GM11168 (cell line): ENCODE results near the gene FNIP2.

Experiments used
- in situ Hi-C: fragments of 300-500 bp; cut with MboI; formaldehyde crosslinking; loops from one replicate; pipeline ENCODE4 v1.12.0; 2022; ENCODE audit warnings: low sequenced_read_pairs; ENCODE audit not compliant: unreplicated experiment

Gene FNIP2

GRCh38 chr4:158860856-158861255 is 92.0 kb downstream of the FNIP2 start:
- in situ Hi-C loops: loop anchor here (25.0 kb wide), 1 partner anchor 576 kb away; no protein-coding TSS in a partner anchor

- in situ Hi-C loops: loop anchor here (25.0 kb wide), 1 partner anchor 576 kb away; no protein-coding TSS in a partner anchor
Measured at GRCh38 chr4:158861281-158861680, 92.5 kb downstream of the FNIP2 start.

- in situ Hi-C loops: loop anchor here (25.0 kb wide), 1 partner anchor 576 kb away; no protein-coding TSS in a partner anchor
Measured at GRCh38 chr4:158861766-158862165, 92.9 kb downstream of the FNIP2 start.

GRCh38 chr4:158863296-158863695 is 94.5 kb downstream of the FNIP2 start:
- in situ Hi-C loops: loop anchor here (25.0 kb wide), 1 partner anchor 574 kb away; no protein-coding TSS in a partner anchor

- in situ Hi-C loops: loop anchor here (25.0 kb wide), 1 partner anchor 572 kb away; no protein-coding TSS in a partner anchor
Measured at GRCh38 chr4:158865520-158866177, 96.8 kb downstream of the FNIP2 start.

GRCh38 chr4:158869001-158869400 is 100.2 kb downstream of the FNIP2 start:
- in situ Hi-C loops: loop anchor here (25.0 kb wide), 1 partner anchor 568 kb away; no protein-coding TSS in a partner anchor

GRCh38 chr4:158869761-158870160 is 100.9 kb downstream of the FNIP2 start:
- in situ Hi-C loops: loop anchor here (25.0 kb wide), 1 partner anchor 568 kb away; no protein-coding TSS in a partner anchor

GRCh38 chr4:158870282-158870625 is 101.4 kb downstream of the FNIP2 start:
- in situ Hi-C loops: loop anchor here (25.0 kb wide), 1 partner anchor 567 kb away; no protein-coding TSS in a partner anchor

- in situ Hi-C loops: loop anchor here (25.0 kb wide), 1 partner anchor 567 kb away; no protein-coding TSS in a partner anchor
Measured at GRCh38 chr4:158870626-158871334, 102.0 kb downstream of the FNIP2 start.

GRCh38 chr4:158871335-158871724 is 102.5 kb downstream of the FNIP2 start:
- in situ Hi-C loops: loop anchor here (25.0 kb wide), 1 partner anchor 566 kb away; no protein-coding TSS in a partner anchor

- in situ Hi-C loops: loop anchor here (25.0 kb wide), 1 partner anchor 563 kb away; no protein-coding TSS in a partner anchor
Measured at GRCh38 chr4:158873795-158874401, 105.1 kb downstream of the FNIP2 start.

GRCh38 chr4:158875026-158875425 is 106.2 kb downstream of the FNIP2 start:
- in situ Hi-C loops: no loop called here

- in situ Hi-C loops: no loop called here
Measured at GRCh38 chr4:158875455-158875854, 106.6 kb downstream of the FNIP2 start.

- in situ Hi-C loops: no loop called here
Measured at GRCh38 chr4:158877069-158877468, 108.2 kb downstream of the FNIP2 start.

GRCh38 chr4:158882142-158882541 is 113.3 kb downstream of the FNIP2 start:
- in situ Hi-C loops: loop anchor here (10.0 kb wide), 1 partner anchor 123 kb away; no protein-coding TSS in a partner anchor

GRCh38 chr4:158884280-158884679 is 115.5 kb downstream of the FNIP2 start:
- in situ Hi-C loops: loop anchor here (10.0 kb wide), 1 partner anchor 121 kb away; no protein-coding TSS in a partner anchor

- in situ Hi-C loops: loop anchor here (10.0 kb wide), 1 partner anchor 119 kb away; no protein-coding TSS in a partner anchor
Measured at GRCh38 chr4:158885564-158885963, 116.7 kb downstream of the FNIP2 start.

- in situ Hi-C loops: no loop called here
Measured at GRCh38 chr4:158890294-158890693, 121.5 kb downstream of the FNIP2 start.

GRCh38 chr4:158891256-158891655 is 122.4 kb downstream of the FNIP2 start:
- in situ Hi-C loops: no loop called here

- in situ Hi-C loops: no loop called here
Measured at GRCh38 chr4:158894826-158895225, 126.0 kb downstream of the FNIP2 start.
